OCI-LY3 (cell line): ENCODE data around the gene CRACR2B.

Experiments used
- EZH2phosphoT487 ChIP-seq: fragments of 200-600 bp; shearing (Covaris generic); IDR thresholded peaks from 2 replicates; pipeline ENCODE4 v1.6.1; 2018; ENCODE audit warnings: antibody characterized with exemption, mixed run types, low read depth
- TF ChIP-seq, protein P1 (sequence below): fragments of 200-600, 300-600 bp; sonication (generic); IDR thresholded peaks from 2 replicates; pipeline ENCODE4 v1.5.1; 2014; ENCODE audit warnings: antibody characterized with exemption, low read length, low read depth

DNA sequence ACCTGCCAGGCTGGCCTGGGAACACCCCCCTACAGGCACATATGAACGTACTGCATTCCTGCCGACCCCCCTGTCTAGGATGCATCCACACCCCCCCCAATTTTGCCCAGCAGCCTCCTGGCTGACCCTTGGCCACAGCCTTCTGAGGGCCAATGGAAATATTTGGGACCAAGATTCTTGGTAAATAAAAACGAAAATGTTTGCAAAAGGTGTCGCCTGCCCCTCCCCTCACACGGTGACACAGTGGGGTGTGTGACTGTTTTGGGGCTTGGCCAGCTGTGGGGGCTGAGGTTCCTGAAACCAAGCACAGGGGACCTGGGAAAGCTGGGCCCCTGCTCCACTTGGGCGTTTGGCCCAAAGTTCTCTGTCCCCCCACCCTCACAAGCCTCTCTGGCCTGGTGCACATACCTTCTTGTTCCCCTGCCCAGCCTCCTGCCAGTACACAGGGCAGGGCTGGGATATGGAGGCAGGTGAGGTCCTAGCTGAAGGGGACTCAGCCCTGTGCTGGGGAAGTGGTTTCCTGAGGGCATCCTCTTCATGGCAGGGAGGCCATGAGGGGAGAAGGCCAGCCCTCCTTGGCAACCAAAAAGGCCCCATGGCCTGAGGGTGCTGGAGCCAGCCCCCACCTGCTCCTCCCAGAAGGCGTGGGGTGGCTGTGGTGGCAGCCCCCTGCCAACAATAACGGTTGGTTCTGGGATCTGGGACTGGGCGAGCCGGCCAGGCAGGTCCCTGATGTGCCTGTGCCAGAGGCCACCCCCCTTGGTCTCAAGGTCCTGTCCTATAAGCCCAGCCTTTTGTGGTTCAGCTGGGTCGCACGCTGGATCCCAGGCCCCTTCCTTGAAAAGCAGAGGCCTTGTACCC lies 2.1 kb upstream of the CRACR2B start:
- TF ChIP-seq, protein P1, sequence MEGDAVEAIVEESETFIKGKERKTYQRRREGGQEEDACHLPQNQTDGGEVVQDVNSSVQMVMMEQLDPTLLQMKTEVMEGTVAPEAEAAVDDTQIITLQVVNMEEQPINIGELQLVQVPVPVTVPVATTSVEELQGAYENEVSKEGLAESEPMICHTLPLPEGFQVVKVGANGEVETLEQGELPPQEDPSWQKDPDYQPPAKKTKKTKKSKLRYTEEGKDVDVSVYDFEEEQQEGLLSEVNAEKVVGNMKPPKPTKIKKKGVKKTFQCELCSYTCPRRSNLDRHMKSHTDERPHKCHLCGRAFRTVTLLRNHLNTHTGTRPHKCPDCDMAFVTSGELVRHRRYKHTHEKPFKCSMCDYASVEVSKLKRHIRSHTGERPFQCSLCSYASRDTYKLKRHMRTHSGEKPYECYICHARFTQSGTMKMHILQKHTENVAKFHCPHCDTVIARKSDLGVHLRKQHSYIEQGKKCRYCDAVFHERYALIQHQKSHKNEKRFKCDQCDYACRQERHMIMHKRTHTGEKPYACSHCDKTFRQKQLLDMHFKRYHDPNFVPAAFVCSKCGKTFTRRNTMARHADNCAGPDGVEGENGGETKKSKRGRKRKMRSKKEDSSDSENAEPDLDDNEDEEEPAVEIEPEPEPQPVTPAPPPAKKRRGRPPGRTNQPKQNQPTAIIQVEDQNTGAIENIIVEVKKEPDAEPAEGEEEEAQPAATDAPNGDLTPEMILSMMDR: no peak
- no peak for TF ChIP-seq EZH2phosphoT487
